ENCODE results near the gene MYRIP. TPM values are rescaled to one million over a fixed set of nuclear protein-coding genes. Genes with fewer than 3 reads are reported as not detected.
"Not testable (repeated sequence)": the region's sequence is repeated elsewhere in the genome, so short reads cannot be mapped to it uniquely, and the experiment has no call there.

MYRIP gene
- total RNA-seq = not detected
- not detected for polyA plus RNA-seq
- not detected for total RNA-seq

- DNase-seq (peak in 1 of 9 donors; percentile 23), ATAC-seq (peak; percentile 14)
- Mint-ChIP-seq H3K36me3 (peaks cover 0 to 17% (median 0%) of the 10 kb centered on the region in 5 donors), H3K27ac (no peak within 1 kb of the TSS), H3K9me3 (peaks cover 0 to 15% (median 0%) of the 10 kb centered on the region in 11 donors), H3K27me3 (peaks cover 64 to 80% (median 70%) of the 10 kb centered on the region in 5 donors), H3K4me1 (peaks cover 8 to 26% (median 17%) of the 10 kb centered on the region in 7 donors), H3K4me3 (peak within 1 kb of the TSS; percentile 39 to 82 (median 64))
- Histone ChIP-seq H3K4me1 (ENCODE audit: control insufficient read depth in 2 of 2, insufficient read depth in 2 of 2, low read length in 2 of 2) (no peaks in the 10 kb centered on the region), H3K36me3 (ENCODE audit: control insufficient read depth in 2 of 3, insufficient read depth in 3 of 3, low read length in 3 of 3) (no peaks in the 10 kb centered on the region), H3K27ac (ENCODE audit: low read depth, low read length) (no peak within 1 kb of the TSS), H3K4me3 (ENCODE audit: low read length) (no peak within 1 kb of the TSS), H3K27me3 (ENCODE audit: control insufficient read depth in 2 of 2, insufficient read depth in 2 of 2, low read length in 2 of 2) (peaks cover 0 to 13% of the 10 kb centered on the region in 2 donors), H3K9me3 (ENCODE audit: control insufficient read depth in 2 of 3, low read length in 3 of 3) (no peaks in the 10 kb centered on the region)
- intact Hi-C loops (cut with micrococcal nuclease) = no loop called here
- POLR2A ChIA-PET = no interaction called here
- CTCF ChIA-PET = no interaction called here
These were observed at the start of gene MYRIP for GRCh38 chr3:39809181-39809994. Gene MYRIP, plus strand, starts transcription at chr3:39809609. Its CDS starts 91,208 bp downstream, at chr3:39900817.

- H3K27me3 ChIP-seq (ENCODE audit: control insufficient read depth in 2 of 2, insufficient read depth in 2 of 2, low read length in 2 of 2) = no peaks in the 10 kb centered on the region
- no peak overlapping the region for H3K27ac ChIP-seq (ENCODE audit: low read depth, low read length)
- no peaks in the 10 kb centered on the region for H3K4me1 Mint-ChIP-seq
- peaks cover under 1 to 13% (median 11%) of the 10 kb centered on the region in 5 donors for H3K27me3 Mint-ChIP-seq
- H3K9me3 ChIP-seq (ENCODE audit: control insufficient read depth in 2 of 3, low read length in 3 of 3) = no peaks in the 10 kb centered on the region
- ChIA-PET CTCF (no interaction called here), POLR2A (no interaction called here)
- H3K4me3 ChIP-seq (ENCODE audit: low read length) = no peak overlapping the region
- H3K4me3 Mint-ChIP-seq = no peak overlapping the region
- H3K27ac Mint-ChIP-seq = no peak overlapping the region
- intact Hi-C loops (cut with micrococcal nuclease) = no loop called here
- H3K9me3 Mint-ChIP-seq = peaks cover 0 to 9% (median 0%) of the 10 kb centered on the region in 11 donors
- no peak for ATAC-seq
- H3K36me3 Mint-ChIP-seq = no peaks in the 10 kb centered on the region
- no peak for DNase-seq
- H3K36me3 ChIP-seq (ENCODE audit: control insufficient read depth in 2 of 3, insufficient read depth in 3 of 3, low read length in 3 of 3) = no peaks in the 10 kb centered on the region
- no peaks in the 10 kb centered on the region for H3K4me1 ChIP-seq (ENCODE audit: control insufficient read depth in 2 of 2, insufficient read depth in 2 of 2, low read length in 2 of 2)
These were observed 49.1 kb upstream of the MYRIP start for GRCh38 chr3:39760325-39760724.

GRCh38 chr3:39762537-39763070 is 46.8 kb upstream of the MYRIP start:
- Mint-ChIP-seq H3K4me1 (no peaks in the 10 kb centered on the region), H3K27ac (no peak overlapping the region), H3K9me3 (peaks cover 0 to 7% (median 1%) of the 10 kb centered on the region in 11 donors), H3K4me3 (no peak overlapping the region), H3K27me3 (peaks cover 0 to 11% (median 10%) of the 10 kb centered on the region in 5 donors), H3K36me3 (no peaks in the 10 kb centered on the region)
- ChIA-PET POLR2A (no interaction called here), CTCF (no interaction called here)
- DNase-seq (no peak), ATAC-seq (no peak)
- Histone ChIP-seq H3K4me1 (ENCODE audit: control insufficient read depth in 2 of 2, insufficient read depth in 2 of 2, low read length in 2 of 2) (no peaks in the 10 kb centered on the region), H3K4me3 (ENCODE audit: low read length) (no peak overlapping the region), H3K9me3 (ENCODE audit: control insufficient read depth in 2 of 3, low read length in 3 of 3) (no peaks in the 10 kb centered on the region), H3K27me3 (ENCODE audit: control insufficient read depth in 2 of 2, insufficient read depth in 2 of 2, low read length in 2 of 2) (no peaks in the 10 kb centered on the region), H3K36me3 (ENCODE audit: control insufficient read depth in 2 of 3, insufficient read depth in 3 of 3, low read length in 3 of 3) (no peaks in the 10 kb centered on the region), H3K27ac (ENCODE audit: low read depth, low read length) (no peak overlapping the region)
- intact Hi-C loops (cut with micrococcal nuclease) = no loop called here

GRCh38 chr3:39763390-39763789 is 46.0 kb upstream of the MYRIP start:
- peaks cover 0 to 11% (median 10%) of the 10 kb centered on the region in 5 donors for H3K27me3 Mint-ChIP-seq
- H3K4me3 Mint-ChIP-seq = no peak overlapping the region
- ATAC-seq (no peak), DNase-seq (no peak)
- ChIA-PET CTCF (no interaction called here), POLR2A (no interaction called here)
- Histone ChIP-seq H3K27ac (ENCODE audit: low read depth, low read length) (no peak overlapping the region), H3K27me3 (ENCODE audit: control insufficient read depth in 2 of 2, insufficient read depth in 2 of 2, low read length in 2 of 2) (no peaks in the 10 kb centered on the region), H3K4me3 (ENCODE audit: low read length) (no peak overlapping the region), H3K36me3 (ENCODE audit: control insufficient read depth in 2 of 3, insufficient read depth in 3 of 3, low read length in 3 of 3) (no peaks in the 10 kb centered on the region), H3K9me3 (ENCODE audit: control insufficient read depth in 2 of 3, low read length in 3 of 3) (no peaks in the 10 kb centered on the region), H3K4me1 (ENCODE audit: control insufficient read depth in 2 of 2, insufficient read depth in 2 of 2, low read length in 2 of 2) (no peaks in the 10 kb centered on the region)
- intact Hi-C loops (cut with micrococcal nuclease) = no loop called here
- no peak overlapping the region for H3K27ac Mint-ChIP-seq
- no peaks in the 10 kb centered on the region for H3K36me3 Mint-ChIP-seq
- no peaks in the 10 kb centered on the region for H3K4me1 Mint-ChIP-seq
- peaks cover 0 to 8% (median 3%) of the 10 kb centered on the region in 11 donors for H3K9me3 Mint-ChIP-seq

- no peaks in the 10 kb centered on the region for H3K36me3 Mint-ChIP-seq
- intact Hi-C loops (cut with micrococcal nuclease) = no loop called here
- Histone ChIP-seq H3K4me1 (ENCODE audit: control insufficient read depth in 2 of 2, insufficient read depth in 2 of 2, low read length in 2 of 2) (no peaks in the 10 kb centered on the region), H3K4me3 (ENCODE audit: low read length) (no peak overlapping the region), H3K27ac (ENCODE audit: low read depth, low read length) (no peak overlapping the region), H3K9me3 (ENCODE audit: control insufficient read depth in 2 of 3, low read length in 3 of 3) (no peaks in the 10 kb centered on the region), H3K27me3 (ENCODE audit: control insufficient read depth in 2 of 2, insufficient read depth in 2 of 2, low read length in 2 of 2) (no peaks in the 10 kb centered on the region), H3K36me3 (ENCODE audit: control insufficient read depth in 2 of 3, insufficient read depth in 3 of 3, low read length in 3 of 3) (no peaks in the 10 kb centered on the region)
- H3K4me3 Mint-ChIP-seq = no peak overlapping the region
- H3K27me3 Mint-ChIP-seq = peaks cover 0 to 19% (median 14%) of the 10 kb centered on the region in 5 donors
- ChIA-PET CTCF (no interaction called here), POLR2A (no interaction called here)
- H3K4me1 Mint-ChIP-seq = no peaks in the 10 kb centered on the region
- H3K9me3 Mint-ChIP-seq = peaks cover 0 to 8% (median 5%) of the 10 kb centered on the region in 11 donors
- ATAC-seq = no peak
- DNase-seq = no peak
- no peak overlapping the region for H3K27ac Mint-ChIP-seq
These were observed 43.8 kb upstream of the MYRIP start for GRCh38 chr3:39765575-39765974.

- no peak for DNase-seq
- Histone ChIP-seq H3K9me3 (ENCODE audit: control insufficient read depth in 2 of 3, low read length in 3 of 3) (no peaks in the 10 kb centered on the region), H3K27me3 (ENCODE audit: control insufficient read depth in 2 of 2, insufficient read depth in 2 of 2, low read length in 2 of 2) (no peaks in the 10 kb centered on the region), H3K4me3 (ENCODE audit: low read length) (no peak overlapping the region), H3K36me3 (ENCODE audit: control insufficient read depth in 2 of 3, insufficient read depth in 3 of 3, low read length in 3 of 3) (no peaks in the 10 kb centered on the region), H3K27ac (ENCODE audit: low read depth, low read length) (no peak overlapping the region), H3K4me1 (ENCODE audit: control insufficient read depth in 2 of 2, insufficient read depth in 2 of 2, low read length in 2 of 2) (no peaks in the 10 kb centered on the region)
- H3K9me3 Mint-ChIP-seq = peaks cover 0 to 8% (median 5%) of the 10 kb centered on the region in 11 donors
- peaks cover 0 to 17% (median 9%) of the 10 kb centered on the region in 5 donors for H3K27me3 Mint-ChIP-seq
- no peaks in the 10 kb centered on the region for H3K36me3 Mint-ChIP-seq
- no peaks in the 10 kb centered on the region for H3K4me1 Mint-ChIP-seq
- no peak overlapping the region for H3K4me3 Mint-ChIP-seq
- ChIA-PET POLR2A (no interaction called here), CTCF (no interaction called here)
- intact Hi-C loops (cut with micrococcal nuclease) = no loop called here
- ATAC-seq = no peak
- H3K27ac Mint-ChIP-seq = no peak overlapping the region
These were observed 43.0 kb upstream of the MYRIP start for GRCh38 chr3:39766433-39766832.

GRCh38 chr3:39766909-39767308 is 42.5 kb upstream of the MYRIP start:
- H3K36me3 Mint-ChIP-seq; H3K9me3 ChIP-seq (ENCODE audit: control insufficient read depth in 2 of 3, low read length in 3 of 3); intact Hi-C loops (cut with micrococcal nuclease); H3K27ac ChIP-seq (ENCODE audit: low read depth, low read length); H3K36me3 ChIP-seq (ENCODE audit: control insufficient read depth in 2 of 3, insufficient read depth in 3 of 3, low read length in 3 of 3); H3K27me3 ChIP-seq (ENCODE audit: control insufficient read depth in 2 of 2, insufficient read depth in 2 of 2, low read length in 2 of 2); DNase-seq; CTCF ChIA-PET; H3K9me3 Mint-ChIP-seq; ATAC-seq; H3K27ac Mint-ChIP-seq; H3K4me1 ChIP-seq (ENCODE audit: control insufficient read depth in 2 of 2, insufficient read depth in 2 of 2, low read length in 2 of 2); POLR2A ChIA-PET; H3K4me3 ChIP-seq (ENCODE audit: low read length); H3K4me3 Mint-ChIP-seq; H3K4me1 Mint-ChIP-seq: not testable (repeated sequence)
- peaks cover 0 to 17% (median 9%) of the 10 kb centered on the region in 5 donors for H3K27me3 Mint-ChIP-seq
